GM21526 (cell line): ENCODE measurements around the gene TGIF2.
"Not testable (repeated sequence)": the region's sequence is repeated elsewhere in the genome, so short reads cannot be mapped to it uniquely, and the experiment has no call there.

ENCODE experiments used
- ATAC-seq: cut with Tn5 transposase; IDR thresholded peaks from one replicate; pipeline ENCODE4 v1.9.1; 2021; ENCODE audit warnings: moderate library complexity; ENCODE audit not compliant: unreplicated experiment, low FRiP score

TGIF2 gene

DNA sequence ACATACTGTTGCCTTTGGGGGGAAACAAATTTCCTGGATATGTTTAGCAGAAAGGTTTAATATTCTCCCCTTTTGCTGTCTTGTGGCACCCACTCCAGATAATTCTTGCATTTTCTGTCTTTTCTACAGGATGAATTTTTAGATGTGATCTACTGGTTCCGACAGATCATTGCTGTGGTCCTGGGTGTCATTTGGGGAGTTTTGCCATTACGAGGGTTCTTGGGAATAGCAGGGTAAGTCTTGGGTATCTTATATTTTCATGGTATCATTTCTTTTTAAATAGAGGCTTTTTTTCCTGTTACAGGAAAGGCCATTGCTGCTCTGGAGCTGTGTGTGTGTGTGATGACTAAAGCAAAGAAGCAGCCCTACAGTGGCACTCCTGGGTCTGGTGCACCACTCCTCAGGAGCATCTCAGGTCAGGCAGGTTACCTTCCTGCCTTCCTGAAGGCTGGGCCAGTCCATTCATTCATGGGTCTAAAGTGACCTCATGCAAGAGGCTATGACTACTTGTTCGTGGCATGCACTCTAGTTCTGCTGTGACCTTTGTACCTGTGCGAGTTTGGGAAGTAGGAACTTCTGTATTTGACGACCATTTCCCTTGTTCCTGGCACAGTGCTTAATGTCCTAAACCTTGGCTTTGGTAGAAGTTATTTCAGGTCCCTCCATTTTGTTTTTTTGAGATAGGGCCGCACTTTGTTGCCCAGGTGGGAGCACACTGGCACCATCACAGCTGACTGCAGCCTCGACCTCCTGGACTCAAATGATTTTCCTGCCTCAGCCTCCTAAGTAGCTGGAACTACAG lies 34.4 kb downstream of the TGIF2 start:
- ATAC-seq, result no peak

DNA sequence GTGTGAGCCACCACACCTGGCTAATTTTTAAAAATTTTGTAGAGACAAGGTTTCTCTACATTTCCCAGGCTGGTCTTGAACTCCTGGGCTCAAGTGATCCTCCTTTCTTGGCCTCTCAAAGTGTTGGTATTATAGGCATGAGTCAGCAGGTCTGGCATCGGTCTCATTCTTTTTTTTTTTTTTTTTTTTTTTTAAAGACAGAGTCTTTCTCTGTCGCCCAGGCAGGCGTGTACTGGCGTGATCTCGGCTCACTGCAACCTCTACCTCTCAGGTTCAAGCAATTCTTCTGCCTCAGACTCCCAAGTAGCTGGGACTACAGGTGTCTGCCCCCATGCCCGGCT lies 35.0 kb downstream of the TGIF2 start:
- not testable (repeated sequence) for ATAC-seq

DNA sequence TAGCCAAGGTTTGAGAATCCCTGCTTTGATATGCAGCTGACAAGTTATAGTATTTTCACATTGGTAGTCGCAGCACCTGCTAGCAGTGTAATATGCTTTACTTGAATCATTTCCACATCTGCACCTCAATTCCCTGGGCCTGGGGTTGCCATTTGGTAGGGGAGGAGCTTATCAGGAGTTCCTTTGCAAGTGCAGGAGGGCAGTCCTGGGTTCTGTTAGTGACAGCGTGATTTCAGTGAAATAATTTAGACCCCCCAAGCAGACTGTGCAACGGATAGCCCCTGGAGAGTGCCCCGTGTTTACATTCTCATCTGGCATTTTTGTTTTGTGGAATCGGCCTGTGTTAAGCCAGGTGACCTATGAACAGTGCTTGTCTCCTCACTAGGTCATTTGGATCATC lies 38.2 kb downstream of the TGIF2 start:
- no peak for ATAC-seq

DNA sequence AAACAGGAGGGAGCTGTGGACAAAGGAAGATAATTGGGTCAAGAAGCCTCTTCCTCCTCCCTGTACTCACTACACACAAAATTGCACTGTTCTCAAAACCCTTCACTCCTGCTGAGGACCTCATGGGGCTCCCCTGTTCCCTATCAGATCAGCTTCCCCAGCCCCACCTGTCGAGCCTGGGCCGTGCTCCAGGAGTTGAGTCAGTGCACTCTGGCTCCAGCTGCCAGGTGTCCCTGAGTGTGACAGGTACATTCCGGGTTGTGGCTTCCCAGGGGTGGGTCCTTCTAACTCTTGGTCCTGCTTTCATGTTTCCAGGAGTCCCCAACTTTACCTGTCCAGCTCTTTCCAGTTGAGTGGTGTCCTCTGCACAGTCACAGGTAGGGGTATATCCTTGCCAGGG lies 40.6 kb downstream of the TGIF2 start:
- ATAC-seq, result no peak

DNA sequence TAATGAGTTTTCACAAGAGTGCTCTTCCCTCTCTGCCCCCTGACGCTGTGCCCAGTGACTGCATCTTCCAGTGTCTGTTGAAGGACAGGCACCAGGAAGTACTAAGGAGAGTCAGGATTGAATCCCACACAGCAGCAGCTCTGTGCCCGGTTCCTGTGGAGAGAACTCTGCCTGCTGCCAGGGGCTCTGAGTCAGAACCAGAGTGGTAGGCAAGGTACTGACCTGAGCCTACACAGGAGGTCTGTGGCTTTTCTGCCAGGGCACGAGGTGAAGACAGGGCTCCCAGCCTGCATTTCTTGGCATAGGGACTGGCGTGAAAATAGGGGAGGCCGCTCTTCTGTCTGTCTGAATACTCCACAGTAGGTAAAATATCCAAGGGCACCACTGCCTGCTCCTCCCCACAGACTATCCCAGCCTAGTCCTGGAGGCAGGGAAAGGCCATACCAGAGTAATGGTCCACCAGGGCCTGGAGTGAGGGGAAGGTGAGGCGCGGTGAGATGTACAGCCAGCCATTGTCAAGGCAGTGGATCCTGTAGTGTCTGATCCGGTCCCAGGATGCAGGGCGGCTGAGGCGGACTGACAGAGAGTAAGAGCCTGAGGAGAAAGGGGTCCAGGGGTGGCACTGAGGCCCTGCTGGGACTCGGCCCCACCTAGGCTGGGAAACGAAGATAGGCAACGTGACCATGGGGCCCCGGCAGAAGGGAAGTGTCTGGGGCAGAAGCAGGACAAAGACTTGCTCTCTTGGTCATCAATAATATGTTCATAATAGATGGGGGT lies 41.6 kb downstream of the TGIF2 start:
- no peak for ATAC-seq

DNA sequence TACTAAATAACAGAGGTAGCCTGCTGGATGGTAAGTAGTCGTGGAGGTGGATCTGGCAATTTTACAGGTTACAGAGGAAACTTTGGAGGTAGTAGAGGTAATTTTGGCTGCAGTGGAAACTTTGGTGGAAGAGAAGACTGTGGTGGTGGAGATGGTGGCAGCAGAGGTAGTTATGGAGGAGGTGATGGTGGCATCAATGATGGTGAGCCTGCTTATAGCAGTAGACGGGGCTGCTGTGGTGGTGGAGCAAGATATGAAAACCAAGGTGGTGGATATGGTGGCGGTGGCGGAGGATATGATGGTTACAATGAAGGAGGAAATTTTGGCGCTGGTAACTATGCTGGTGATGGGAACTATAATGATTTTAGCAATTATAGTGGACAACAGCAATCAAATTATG lies 47.5 kb downstream of the TGIF2 start:
- no peak for ATAC-seq

DNA sequence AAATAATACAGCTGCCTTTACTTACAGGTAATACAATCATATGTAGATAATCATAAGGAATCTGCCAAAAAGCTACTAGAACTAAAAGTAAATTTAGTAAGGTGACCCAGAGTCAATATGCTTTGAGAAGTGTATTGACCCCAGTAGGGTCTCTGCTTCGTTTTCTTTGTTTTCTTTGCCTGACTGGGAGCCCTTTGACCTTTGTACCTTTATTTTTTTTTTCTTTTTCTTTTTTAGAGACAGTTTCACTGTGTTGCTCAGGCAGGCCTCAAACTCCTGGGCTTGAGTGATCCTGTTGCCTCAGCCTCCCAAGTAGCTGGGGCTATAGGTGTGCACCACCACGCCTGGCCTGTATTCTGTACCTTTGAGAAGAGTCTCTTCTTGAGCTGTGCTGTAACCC lies 50.0 kb downstream of the TGIF2 start:
- no peak for ATAC-seq

DNA sequence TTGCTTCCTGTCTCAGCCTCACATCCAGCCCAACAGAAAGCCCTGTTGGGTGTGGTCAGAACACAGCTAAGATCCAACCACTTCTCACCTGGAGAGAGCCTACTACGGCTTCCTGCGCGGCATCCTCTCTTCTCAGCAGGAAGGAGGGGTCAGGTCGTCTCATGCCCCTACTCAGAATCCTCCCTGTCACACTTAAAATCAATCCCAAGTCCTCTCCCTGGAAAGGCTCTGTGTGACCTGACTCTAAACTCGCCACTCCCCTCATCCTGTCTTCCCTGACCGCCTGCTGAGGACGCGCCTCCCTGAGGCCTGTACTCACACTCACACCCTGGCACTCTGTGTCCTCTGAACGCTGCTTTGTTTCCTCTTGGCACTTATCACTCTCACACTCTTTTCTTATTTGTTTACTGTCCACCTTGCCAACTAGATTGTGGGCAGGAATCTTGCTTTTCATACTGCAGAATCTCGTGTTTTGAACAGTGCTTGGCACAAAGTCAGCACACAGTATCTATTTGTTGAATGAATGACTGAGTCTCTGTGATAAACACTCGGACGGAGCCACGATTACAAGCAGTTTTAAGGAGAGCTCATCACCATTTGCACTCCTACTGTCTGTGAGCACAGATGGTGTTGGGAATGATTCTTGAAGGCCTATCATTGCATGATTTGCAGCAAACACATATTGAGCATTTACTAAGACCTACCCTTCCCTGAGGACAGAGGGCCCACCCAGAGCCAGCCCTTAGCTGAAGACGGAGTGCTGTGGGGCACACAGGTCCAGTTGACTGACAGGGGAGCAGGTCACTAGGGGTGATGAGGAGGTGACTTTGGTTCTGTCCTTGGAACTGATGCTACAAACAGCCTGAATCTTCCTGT lies 50.9 kb downstream of the TGIF2 start:
- ATAC-seq, result no peak

DNA sequence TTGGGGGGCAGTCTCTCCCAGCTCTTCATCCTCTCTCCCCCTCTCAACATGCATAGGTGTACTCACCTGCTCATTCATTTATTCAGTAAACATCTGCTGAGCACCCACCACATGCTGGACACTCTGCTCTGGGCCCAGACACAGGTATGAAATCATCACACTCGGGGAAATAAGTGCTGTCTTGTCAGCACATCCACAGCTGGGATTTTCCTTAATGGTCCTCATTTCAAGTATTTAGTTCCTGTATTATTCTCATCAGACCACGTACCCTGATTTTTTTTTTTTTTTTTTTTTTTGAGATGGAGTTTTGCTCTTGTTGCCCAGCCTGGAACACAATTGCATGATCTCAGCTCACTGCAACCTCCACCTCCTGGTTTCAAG lies 51.5 kb downstream of the TGIF2 start:
- ATAC-seq, result no peak

DNA sequence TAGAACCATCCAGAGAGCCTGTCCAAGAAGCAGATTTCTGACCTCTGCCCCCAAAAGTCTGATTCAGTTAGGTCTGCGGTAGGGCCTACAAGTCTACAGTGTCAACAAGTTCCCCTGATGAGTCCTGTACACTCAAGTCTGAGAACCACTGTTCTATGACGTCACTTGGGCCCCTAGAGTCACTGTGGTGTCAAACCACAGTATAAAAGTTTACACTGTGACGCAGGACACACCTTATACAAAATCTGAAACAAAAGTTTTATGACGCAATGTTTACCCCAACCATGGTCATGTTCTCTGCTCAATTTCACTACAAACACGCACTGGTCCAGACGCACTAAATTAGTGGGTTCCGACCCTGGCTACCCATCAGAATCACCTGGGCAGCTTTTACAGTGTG lies 54.7 kb downstream of the TGIF2 start:
- no peak for ATAC-seq

DNA sequence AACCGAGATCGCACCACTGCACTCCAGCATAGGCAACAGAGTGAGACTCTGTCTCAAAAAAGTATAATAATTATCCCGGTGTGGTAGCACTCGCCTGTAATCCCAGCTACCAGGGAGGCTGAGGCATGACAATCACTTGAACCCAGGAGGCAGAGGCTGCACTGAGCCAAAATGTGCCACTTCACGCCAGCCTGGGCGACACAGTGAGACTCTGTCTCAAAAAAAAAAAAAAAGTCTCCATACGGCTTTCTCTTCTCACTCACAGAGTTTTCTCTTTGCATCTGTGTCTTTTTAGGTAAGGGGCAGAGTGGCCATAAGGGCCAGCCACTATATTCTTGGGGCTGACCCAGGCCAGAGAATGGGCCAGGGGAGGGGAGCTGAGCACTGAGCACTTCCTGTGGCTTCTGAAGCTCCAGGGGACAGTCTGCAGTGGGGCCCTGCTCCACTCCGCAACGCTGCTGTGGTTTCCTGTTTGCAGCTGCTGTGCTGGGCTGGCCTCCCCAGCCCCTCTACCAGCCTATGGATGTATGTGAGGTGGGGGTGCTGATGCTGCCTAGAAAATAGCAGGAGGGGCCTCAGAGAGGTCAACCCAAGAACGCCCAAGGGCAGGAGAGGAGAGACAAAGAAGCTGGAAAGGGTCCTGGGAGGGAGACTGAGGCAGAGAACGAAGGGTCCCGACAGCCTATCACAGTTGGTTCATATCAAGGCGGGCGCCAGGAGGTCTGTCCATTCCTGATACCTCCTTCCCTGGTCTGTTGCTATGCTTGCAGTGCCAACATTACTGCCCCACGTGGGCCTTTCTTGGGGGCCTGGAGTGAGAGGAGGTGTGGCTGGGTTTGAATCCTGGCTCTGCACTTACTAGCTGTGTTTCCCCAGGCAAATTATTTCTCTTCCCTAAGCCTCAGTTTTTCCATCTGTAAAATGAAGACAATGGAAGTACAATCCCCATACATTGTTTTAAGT lies 56.6 kb downstream of the TGIF2 start:
- no peak for ATAC-seq

DNA sequence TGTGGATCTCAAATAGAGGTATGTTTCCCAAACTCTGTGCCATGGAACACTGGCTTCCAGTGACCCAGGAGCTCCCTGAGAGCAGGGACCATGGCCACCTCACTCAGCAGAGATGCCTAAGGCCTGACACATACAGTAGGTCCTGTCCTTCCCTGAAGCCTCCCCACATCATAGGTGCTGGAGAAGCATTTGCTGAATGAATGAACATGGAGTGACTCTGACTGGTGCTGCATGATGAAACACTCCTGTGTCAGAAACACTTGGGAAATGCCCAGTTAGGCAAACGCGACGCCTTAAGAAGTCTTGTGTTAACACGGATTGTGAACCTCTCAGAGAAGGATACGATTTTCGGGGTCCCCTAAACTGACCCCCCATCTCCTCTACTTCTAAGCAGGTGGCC lies 58.2 kb downstream of the TGIF2 start:
- ATAC-seq, result no peak

DNA sequence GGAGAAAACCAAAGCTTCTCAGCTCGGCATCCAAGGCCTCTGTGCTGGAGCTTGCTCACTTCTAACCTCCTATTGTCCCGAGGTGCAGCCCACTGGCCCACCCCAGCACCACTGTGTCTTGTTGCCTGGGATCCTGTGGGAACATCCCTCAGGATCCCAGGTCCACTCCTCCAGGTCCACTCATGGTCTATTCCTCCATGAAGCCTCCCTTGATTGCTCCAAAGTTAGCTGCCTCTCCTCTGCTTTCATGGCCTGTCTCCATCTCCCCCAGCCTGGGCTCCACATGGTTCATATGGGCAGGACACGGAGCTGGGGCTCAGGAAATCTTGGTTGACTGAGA lies 58.7 kb downstream of the TGIF2 start:
- no peak for ATAC-seq

DNA sequence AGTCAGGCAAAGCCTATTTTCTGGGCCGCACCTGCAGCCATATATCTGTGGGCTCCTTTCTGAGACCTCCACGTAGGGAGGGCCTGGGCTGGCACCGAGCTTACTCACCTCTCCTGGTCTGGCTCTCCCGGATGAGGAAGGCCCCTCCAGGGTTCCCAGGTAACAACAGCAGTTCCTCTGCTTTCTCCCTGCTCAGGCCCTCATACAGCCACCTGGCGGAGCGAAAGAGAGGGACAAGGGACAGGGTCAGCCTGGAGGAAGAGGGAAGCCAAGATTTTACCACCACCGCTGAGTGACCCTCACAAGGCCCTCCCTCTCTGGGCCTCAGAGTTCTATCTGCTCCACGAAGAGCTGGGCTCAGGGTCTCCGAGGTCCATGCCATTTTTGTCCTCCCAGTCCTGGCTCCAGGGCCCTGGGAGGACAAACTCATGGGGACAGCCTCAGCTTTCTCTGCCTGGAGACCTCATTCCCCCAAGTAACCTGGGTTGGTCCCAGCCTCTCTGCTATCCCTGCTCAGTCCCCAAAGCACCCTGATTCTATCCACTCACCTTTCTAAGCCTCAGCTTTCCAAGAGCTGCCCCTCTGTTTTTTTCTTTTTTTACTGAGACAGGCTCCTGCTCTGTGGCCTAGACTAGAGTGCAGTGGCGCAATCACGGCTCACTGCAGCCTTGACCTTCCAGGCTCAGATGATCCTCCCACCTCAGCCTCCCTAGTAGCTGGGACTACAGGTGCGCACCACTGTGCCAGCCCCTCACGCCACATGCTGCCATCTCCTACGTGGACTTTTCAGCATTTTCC lies 59.3 kb downstream of the TGIF2 start:
- ATAC-seq, result no peak

DNA sequence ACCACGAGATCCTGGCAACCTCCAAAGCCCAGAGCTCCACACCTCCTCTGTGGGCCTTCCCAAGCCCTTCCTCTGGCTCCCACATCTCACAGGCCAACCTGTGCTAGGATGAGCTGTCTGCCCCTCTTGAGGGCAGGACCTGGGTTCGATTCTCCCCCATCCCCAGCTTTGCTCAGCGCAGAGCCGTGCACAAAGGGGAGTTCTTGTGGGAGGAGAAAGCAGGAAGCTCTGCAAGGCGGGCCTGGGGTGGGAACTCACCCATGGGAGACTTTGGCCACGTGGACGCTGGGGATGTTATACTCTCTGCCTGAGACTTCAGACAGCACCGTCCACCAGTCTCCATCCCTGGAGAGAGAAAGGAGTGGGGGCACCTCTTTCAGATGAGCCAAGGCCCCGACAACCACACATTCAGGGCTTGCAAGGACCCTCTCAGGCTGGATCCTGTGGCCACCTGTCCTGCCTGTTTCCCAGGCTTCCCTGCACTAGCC lies 59.9 kb downstream of the TGIF2 start:
- no peak for ATAC-seq

DNA sequence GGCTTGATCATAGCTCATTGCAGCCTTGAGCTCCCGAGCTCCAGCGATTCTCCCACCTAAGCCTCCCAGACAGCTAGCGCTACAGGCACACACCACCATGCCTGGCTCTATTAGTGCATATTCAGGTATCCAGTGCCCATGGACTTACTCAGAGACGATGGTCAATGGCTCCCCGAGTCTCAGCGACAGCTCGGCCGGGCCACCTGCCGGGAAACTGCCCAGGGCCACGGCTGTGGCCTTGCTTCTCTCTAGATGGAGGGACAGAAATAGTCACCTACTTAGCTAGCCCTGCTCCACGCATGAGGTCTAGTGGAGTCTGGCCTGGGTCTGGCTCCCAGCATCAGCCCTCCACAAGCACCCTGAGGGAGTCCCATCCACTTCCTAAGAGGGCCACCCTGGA lies 60.9 kb downstream of the TGIF2 start:
- ATAC-seq, result no peak

DNA sequence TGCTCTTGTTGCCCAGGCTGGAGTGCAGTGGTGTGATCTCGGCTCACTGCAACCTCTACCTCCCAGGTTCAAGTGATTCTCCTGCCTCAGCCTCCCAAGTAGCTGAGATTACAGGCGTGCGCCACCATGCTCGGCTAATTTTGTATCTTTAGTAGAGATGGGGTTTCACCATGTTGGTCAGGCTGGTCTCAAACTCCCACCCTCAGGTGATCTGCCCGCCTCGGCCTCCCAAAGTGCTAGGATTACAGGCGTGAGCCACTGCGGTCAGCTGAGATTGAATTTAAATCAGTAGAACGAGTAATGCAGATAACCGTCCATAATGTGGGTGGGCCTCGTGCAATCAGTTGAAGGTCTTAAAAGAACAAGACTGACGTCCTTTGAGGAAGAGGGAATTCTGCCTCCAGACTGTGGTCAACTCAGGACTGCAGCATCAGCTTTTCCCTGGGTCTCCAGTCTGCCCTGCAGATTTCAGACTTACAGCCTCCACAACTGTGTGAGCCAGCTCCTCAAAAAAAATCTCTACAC lies 65.5 kb downstream of the TGIF2 start:
- not testable (repeated sequence) for ATAC-seq

DNA sequence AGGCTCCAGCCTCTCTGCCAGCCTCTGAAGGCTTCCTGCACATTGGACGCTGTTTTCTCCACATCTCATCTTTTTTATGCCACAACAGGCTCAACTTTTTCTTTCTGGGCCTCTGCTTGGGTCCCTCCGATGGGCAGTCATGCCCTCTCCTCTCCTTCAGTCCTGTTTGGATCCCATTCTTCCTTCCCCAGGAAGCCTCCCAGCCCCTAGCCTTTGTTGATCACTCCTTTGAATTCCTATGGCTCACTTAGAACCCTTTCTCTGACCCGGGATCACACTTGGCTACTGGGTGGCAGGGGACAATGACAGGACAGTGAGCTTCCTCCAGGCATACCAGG lies 68.1 kb downstream of the TGIF2 start:
- ATAC-seq, result no peak

DNA sequence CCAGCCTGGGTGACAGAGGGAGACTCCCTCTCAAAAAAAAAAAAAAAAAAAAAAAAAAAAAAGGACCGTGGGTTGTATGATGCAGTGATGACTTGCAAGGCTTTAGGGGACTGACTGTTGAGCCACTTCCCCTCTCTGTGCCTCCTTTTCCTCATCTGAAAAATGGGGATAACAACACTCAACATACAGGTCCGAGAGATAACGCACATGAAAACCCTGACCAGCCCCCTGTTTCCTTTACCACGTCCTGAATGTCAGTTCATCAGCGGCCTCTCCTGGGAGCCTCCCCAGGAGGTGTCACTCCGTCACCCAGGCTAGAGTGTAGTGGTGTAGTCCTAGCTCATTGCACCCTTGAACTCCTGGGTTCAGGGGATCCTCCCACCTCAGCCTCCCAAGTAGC lies 68.7 kb downstream of the TGIF2 start:
- ATAC-seq, result no peak
